HG03520 (cell line): ENCODE data around the gene OR7C2.
"Not testable (repeated sequence)": the region's sequence is repeated elsewhere in the genome, so short reads cannot be mapped to it uniquely, and the experiment has no call there.

Experiments
- ATAC-seq: cut with Tn5 transposase; IDR thresholded peaks from one replicate; pipeline ENCODE4 v1.9.1; 2021; ENCODE audit warnings: mild to moderate bottlenecking, moderate library complexity; ENCODE audit not compliant: unreplicated experiment

The OR7C2 gene

DNA sequence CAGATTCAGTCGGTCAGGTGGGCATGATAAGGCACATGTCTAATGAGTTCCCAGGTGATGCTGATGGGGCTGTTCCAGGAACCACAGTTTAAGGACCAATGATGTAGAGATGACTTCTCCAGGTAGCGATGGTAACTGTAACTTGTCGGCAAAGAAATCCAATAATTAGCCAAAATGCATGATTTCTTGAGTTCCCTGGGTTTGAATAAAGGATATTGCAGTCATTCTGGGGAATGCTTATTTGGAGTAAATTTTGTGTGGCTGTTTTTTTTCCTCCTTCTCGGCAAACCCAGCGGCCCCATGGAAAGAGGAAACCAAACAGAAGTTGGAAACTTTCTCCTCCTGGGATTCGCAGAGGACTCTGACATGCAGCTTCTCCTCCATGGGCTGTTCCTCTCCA, at the start of gene OR7C2:
TSS of gene OR7C2 (plus strand) at position 301 of the 400 bp plus-strand sequence. CDS start at position 301, 0 bp downstream.
- no peak for ATAC-seq

DNA sequence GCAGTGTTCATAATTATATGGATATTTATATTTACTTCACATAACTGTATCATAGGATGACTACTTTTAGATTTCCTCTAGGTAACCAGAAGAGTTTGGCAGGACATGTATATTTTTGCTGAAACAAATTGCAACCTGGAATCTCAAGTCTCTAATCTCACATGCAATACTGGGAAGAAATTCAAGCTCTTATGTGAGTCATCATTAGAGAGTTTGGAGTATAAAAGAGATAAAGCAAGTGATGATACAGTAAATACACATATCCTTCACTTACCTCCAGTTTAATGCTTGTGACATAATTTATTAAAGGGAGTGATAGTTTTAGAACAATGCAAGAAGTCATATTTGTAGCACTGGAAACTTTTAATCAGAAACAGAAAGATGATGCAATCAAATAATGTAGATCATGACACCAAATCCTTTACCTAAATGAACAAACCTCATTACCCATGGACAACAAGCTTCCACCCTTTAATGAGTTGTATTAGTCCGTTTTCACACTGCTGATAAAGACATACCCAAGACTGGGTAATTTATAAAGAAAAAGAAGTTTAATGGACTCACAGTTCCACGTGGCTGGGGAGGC, 39.5 kb upstream of the OR7C2 start:
- ATAC-seq = no peak

DNA sequence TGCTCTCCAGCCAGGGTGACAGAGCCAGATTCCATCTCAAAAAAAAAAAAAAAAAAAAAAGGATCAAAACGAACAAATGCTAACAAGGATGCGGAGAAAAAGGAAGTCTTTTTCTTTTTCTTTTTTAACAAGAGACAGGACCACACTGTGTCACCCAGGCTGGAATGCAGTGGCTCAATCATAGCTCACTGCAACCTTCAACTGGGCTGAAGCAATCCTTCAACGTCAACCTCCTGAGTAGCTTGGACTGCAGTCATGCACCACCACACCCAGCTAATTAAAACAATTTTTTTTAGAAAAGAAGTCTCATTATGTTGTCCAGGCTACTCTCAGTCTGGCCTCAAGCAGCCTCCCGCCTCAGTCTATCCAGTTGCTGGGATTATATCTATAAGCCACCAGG, 34.6 kb upstream of the OR7C2 start:
- ATAC-seq = no peak

DNA sequence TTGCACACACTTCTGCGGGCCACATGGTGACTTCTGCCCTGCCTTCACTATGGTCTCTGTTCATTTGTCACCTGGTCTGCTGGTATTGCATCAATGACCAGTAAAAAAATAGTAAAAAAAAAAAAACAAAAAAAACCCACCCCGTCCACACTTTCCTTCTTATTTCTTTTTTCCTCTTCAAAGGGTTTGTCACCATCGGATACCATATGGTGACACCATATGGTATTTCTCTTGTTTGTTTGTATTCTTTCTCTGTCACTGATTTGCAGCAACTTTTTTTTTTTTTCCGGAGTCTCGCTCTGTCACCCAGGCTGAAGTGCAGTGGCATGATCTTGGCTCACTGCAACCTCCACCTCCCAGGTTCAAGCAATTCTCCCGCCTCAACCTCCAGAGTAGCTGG, 26.2 kb upstream of the OR7C2 start:
- ATAC-seq = no peak

DNA sequence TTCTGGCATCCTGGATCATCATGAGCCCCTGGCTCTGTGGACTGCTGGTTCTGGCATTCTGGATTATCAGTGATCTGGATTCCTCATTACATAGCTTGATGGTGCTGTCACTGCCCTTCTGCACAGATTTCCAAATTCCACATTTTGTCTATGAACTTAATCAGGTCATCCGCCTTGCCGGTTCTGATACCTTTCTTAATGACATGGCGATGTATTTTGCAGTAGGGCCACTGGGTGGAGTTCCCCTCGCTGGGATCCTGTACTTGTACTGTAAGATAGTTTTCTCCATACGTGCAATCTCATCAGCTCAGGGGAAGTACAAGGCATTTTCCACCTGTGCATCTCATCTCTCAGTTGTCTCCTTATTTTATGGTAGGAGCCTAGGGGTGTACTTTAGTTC, 24.4 kb upstream of the OR7C2 start:
- no peak for ATAC-seq

DNA sequence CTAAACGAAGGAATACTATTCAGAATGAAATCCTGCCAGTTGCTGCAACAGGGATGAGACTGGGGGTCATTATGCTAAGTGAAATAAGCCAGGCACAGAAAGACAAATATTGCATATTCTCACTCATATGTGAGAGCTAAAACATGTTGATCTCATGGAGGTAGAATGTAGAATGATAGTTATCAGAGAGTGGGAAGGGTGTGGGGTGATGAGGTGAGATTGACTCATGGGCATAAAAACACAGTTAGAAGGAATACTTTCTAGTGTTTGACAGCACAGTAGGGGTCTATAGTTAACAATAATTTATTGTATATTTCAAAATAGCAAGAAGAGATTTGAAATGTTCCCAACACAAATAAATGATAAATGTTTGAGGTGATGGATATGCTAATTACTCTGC, 7.8 kb upstream of the OR7C2 start:
- ATAC-seq = no peak

DNA sequence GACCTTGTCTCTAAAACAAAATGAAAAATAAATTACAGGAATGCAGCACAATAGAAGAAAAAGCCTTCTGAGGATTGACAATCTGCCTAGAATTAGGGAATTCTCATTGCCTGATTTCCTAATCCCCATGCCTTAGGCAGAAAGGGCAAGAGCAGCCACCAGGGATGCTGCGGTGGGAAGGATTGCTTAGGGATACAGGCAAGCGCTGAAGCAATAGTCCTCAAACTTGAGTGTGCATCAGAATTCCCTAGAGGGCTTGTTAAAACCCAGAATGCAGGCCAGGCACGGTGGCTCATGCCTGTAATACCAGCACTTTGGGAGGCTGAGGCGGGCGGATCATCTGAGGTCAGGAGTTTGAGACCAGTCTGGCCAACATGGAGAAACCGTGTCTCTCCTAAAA, 1.0 kb upstream of the OR7C2 start:
- no peak for ATAC-seq

DNA sequence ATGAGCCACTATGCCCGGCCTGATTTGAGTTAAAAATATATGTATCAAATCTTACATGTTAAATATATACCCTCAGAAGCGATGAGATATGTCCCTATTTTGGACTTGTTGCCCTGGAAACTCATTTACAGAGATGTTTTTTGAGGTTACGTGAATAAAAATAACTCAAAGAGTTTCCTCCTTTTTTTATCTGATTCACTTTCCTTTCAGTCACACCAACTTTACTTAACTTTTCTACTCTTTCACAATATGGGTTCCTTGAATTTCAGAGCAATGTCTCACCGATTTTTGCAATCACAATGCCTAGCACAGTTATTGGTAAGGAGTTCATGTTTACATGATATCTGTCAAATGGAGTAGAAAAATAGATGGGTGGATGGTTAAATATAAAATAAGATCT, 2.3 kb downstream of the OR7C2 start:
- ATAC-seq = no peak

DNA sequence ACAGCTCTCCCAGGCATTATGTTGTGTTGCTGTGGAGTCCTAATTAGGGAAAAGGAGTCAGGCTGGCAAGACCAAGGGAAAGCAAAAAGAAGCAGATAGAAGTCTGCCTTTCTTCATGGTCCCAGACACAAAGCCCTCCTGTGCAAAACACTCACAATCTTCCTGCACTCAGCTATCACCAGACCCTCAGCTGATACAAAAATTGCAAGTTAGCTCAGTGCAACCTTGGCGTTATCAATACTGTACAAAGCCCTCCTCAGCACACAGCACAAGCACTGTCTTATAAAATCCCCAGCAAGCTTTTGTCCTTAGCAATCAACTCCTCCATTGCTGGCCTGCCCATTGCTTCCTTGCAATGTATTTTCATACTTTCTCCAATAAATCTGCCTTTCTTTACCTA, 3.2 kb downstream of the OR7C2 start:
- ATAC-seq = no peak

DNA sequence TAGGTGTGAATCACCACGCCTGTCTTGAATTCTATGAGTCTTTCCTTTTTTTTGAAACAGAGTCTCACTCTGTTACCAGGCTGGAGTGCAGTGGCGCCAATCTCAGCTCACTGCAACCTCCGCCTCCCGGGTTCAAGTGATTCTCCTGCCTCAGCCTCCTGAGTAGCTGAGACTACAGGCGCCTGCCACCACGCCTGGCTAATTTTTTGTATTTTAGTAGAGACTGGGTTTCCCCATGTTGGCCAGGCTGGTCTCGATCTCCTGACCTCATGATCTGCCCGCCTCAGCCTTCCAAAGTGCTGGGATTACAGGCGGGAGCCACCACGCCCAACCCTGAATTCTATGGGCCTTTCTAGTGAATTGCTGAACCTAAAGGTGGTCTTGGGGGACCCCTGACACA, 8.1 kb downstream of the OR7C2 start:
- not testable (repeated sequence) for ATAC-seq

DNA sequence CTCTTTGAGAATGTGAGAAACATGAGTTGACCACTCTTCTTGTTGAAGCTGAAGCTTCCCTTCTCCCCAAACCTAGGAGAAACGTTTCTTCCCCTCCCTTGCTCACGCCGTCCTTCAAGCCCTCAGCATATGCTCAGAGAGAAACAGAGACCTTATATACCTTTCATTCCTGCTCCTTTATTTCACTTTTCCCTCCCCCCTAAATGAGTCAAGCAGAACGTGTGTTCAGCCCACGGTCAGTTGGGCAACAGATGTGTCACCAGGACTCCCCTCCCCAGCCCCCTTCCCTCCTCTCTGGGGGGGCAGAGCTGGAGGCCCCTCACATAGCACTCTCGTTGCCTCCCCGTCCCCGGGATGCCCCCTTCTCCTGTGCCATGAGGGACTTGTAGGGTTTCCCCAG, 8.6 kb downstream of the OR7C2 start:
- no peak for ATAC-seq

DNA sequence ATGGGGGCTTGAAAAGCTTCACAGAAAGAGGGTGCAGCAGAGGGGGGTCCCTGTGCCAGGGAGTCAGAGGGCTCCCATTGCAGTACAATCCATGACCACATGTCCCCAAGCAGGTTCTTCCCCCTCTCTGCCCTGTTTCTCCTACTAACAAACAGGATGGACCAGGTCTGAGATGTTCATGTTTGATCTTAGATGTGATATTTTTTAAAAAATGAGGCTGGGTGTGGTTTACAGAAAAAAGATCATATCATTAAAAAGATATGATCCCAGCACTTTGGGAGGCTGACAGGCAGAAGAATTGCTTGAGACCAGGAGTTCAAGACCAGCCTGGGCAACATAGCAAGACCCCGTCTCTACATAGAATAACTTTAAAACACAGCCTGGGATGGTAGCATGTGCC, 9.1 kb downstream of the OR7C2 start:
- no peak for ATAC-seq

DNA sequence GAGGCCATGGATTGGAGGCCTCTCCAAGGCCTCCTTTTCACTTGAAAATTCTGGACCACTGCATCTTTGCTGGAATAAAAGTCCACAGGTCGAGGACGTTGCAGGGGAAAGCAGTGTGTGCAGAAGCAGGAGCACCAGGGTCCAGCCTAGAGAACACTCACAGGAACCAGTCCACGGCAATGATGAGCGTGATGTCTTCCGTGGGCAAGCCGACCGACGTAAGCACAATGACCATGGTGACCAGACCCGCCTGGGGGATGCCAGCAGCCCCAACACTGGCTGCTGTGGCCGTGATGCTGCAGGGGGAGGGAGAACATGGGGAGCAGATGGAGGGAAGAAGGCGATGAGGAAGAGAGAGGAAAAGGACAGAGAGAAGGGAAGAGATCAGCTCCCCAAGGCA, 11.5 kb downstream of the OR7C2 start:
- ATAC-seq = no peak

DNA sequence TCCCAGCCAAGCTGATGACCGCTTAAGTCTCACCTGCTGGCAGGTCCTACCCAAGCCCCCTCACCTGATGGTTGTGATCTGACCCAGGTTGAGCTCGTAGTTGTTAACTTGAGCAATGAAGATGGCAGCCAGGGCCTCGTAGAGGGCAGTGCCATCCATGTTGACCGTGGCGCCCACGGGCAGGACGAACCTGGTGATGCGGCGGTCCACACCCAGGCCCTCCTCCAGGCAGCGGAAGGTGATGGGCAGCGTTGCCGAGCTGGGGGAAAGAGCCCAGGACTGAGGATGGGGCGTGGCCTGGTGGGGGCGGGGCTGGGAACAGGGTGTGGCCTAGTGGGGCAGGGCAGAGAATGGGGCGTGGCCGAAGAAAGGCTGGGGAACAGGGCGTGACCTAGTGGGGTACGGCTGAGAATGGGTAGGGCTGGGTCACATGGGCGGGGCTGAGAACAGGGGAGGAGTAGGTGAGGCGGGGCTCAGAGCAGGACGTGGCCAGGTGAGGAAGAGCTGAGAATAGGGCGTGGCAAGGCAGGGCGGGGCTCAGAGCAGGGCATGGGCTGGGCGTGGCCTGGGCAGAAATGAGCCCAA, 12.9 kb downstream of the OR7C2 start:
- no peak for ATAC-seq

DNA sequence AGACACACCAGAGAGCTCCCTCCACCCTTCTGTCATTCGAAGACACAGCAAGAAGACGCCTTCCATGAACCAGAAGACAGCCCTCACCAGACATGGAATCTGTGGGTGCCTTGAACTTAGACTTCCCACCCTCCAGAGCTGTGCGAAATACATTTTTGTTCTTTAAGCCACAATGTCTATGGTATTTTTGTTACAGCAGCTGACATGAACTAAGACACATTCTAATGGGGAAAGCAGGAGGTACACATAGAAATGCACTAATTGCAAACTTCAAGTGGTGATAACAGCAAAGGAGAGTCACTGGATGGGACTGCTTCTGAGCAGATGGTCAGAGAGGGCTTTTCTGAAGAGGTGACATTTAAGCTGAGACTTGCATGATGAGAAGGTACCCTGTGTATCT, 16.2 kb downstream of the OR7C2 start:
- no peak for ATAC-seq

DNA sequence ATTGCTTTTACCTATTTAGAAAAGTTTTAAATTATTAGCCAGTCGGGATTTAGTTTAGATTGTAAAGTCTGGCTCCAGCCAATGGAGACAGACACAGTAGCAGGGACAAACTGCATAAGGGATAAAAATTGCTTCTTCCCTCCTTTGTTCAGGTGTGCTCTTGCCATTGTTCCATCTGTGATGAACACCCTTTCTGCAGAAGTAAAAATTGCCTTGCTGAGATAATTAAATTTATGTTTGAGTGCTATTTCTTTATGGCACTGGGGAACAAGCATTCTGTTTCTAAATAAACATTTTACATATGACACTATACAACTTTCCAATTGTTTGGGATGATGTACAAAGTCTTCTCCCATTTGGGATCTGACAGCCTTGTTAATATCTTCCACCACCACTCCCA, 18.0 kb downstream of the OR7C2 start:
- ATAC-seq = no peak

DNA sequence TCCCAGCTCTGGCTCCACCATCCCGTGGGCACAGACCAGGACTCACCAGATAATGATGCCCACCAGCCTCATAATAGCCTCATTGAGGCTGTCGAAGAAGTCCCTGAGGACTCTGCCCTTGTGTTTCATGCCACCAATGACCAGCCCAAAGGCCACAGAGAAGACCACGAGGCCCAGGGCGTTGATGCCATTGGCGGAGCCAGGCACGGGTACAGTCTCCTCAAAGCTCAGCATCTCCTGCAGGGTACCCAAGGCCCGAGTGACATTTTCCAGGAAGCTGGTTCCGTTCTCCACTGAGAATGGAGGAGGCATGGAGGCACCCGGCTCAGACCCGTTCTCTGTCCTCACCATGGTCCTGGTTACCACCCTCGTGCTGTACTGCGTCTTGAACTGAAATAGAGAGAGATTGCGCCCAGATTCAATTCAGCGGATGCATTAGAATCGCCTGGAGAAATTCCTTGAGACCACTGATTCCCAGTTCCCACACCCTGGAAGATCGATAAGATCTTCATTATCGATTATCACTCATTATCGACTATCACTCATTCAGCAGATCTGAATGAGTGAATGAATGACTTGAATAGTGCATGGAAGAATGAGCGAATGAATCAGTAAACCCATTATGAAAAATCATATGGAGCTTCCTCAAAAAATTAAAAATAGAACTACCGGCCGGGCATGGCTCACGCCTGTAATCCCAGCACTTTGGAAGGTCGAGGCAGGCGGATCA, 20.8 kb downstream of the OR7C2 start:
- ATAC-seq = no peak

DNA sequence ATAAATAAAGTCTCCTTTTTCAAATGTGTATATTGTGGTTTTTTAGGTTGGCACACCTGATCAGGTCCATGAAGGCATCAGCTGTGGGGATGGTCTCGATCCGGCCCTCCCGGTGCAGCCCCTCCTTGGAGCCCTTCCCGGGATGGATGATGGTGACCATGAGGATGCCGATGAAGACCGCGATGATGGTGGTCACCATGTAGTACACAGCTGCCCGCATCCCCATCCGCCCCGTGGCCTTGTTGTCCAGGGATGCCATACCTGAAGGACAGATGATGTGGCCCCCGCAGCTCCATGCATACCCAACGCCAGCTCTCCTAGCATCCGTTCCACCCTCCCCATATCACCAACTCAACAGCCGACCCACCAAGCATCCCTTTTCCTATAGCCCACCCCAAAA, 27.0 kb downstream of the OR7C2 start:
- no peak for ATAC-seq

DNA sequence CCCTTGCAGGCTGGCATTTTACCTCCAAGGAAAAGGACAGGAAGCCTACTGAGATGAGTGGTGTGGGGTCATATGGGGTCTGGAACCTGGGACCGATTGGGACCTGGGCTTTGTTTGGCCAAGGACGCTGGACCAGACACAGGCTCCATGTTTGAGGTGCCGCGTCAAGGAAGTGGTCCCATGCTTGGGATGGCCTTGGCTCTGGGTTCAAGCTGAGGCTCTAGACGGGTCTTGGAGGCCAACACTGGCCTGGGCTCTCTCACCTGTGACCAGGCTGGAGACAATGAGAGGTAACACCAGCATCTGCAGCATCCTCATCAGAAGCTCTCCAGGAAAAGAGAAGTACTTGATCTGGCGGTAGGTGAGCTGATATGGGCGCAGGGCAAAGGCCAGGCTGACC, 30.2 kb downstream of the OR7C2 start:
- no peak for ATAC-seq

DNA sequence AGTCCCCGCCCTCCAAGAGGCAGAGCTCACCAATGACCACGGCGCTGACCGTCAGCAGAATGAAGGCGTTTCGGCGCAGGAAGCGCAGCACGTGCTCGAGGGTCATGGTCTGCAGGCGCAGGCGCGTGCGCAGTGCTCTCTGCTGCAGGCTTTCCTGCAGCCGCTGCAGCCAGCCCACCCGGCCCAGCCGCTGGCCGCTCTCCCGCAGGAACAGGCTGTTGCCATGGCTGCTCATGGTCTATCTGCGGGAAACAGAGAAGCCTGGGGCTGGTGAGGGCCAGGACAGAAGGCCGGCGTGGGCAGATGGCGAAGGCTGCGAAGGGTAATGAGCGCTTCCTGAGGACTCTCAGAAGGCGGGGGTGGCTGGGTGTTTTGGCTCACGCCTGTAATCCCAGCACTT, 31.4 kb downstream of the OR7C2 start:
- ATAC-seq = no peak

DNA sequence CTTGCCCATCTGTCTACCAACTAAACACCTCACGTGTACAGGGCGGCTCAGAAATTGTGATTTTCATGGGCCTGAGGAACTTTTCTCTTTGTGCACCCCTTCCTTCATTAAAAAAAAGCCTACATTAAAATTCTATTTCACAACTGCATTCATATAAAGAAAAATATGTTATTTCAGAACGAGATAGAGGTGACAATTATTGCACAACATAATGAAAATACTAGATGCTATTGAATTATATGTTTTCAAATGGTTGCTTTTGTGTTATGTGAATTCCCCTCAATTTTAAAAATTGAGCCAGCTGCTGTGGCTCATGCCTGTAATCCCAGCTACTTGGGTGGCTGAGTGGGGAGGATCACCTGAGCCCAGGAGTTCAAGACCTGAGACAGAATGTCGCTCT, 33.2 kb downstream of the OR7C2 start:
- ATAC-seq = no peak

DNA sequence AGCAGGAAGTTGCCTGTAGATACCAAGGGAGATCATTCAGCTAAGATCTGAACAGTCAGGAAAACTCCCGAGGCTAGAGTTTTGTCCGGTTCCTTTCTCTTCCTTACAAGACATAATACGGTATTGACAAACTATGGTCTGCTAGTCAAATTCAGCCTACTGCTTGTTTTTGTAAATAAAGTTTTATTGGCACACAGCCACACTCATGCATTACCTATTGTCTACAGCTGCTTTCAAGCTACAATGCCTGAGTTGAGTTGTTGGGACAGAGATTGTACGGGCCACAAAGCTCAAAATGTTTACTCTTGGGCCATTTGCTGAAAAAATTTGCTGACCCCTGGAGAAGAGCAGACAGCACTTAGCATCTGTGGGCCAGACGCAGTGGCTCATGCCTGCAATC, 35.8 kb downstream of the OR7C2 start:
- ATAC-seq = no peak
